MCF 10A (cell line): ENCODE results near the gene PTPRG. TPM values are rescaled to one million over a fixed set of nuclear protein-coding genes. Genes with fewer than 3 reads are reported as not detected.

Experiments
- BruUV-seq: library from RNA; stranded (reverse); fragments of 400-500 nt; replicated peaks from 2 replicates; lab custom pipeline; 2021; lab: Mats Ljungman, UMichigan
- CTCF ChIA-PET: fragments of 300-600 bp; sonication (Branson Sonifier 250); formaldehyde crosslinking; extraction: SDS; loops from one replicate; lab custom pipeline; 2021; ENCODE audit warnings: antibody characterized with exemption, inconsistent platforms; lab: Yijun Ruan, JAX
- POLR2A ChIA-PET: fragments of 300-600, 350-650 bp; sonication (Branson Sonifier 250); formaldehyde crosslinking; extraction: SDS; loops from one replicate; lab custom pipeline; 2020; ENCODE audit warnings: antibody characterized with exemption, inconsistent platforms; lab: Yijun Ruan, JAX
- DNase-seq: peaks from one replicate; pipeline ENCODE4 v3.0.0-alpha.2; 2018; ENCODE audit not compliant: unreplicated experiment
- H3K27ac Mint-ChIP-seq: one replicate; pipeline ENCODE4 v1.8.0; 2022; ENCODE audit warnings: mild to moderate bottlenecking, low read depth, mixed read lengths; ENCODE audit not compliant: unreplicated experiment
- H3K27me3 Mint-ChIP-seq: one replicate; pipeline ENCODE4 v1.8.0; 2022; ENCODE audit warnings: mixed read lengths; ENCODE audit not compliant: insufficient read depth, unreplicated experiment
- H3K36me3 Mint-ChIP-seq: one replicate; pipeline ENCODE4 v1.8.0; 2022; ENCODE audit warnings: mild to moderate bottlenecking, moderate library complexity, mixed read lengths; ENCODE audit not compliant: insufficient read depth, unreplicated experiment
- H3K4me1 Mint-ChIP-seq: one replicate; pipeline ENCODE4 v1.8.0; 2022; ENCODE audit warnings: mixed read lengths; ENCODE audit not compliant: insufficient read depth, unreplicated experiment
- H3K4me3 Mint-ChIP-seq: one replicate; pipeline ENCODE4 v1.8.0; 2022; ENCODE audit warnings: mild to moderate bottlenecking, moderate library complexity, mixed read lengths; ENCODE audit not compliant: unreplicated experiment
- H3K9me3 Mint-ChIP-seq: one replicate; pipeline ENCODE4 v1.8.0; 2022; ENCODE audit warnings: mixed read lengths; ENCODE audit not compliant: unreplicated experiment
- CTCF ChIP-seq: fragments of 200-600 bp; IDR thresholded peaks from one replicate; pipeline ENCODE4 v1.8.0; 2022; ENCODE audit warnings: antibody characterized with exemption, mild to moderate bottlenecking; ENCODE audit not compliant: unreplicated experiment
- intact Hi-C: fragments of 100-400 bp; cut with micrococcal nuclease; formaldehyde crosslinking; loops from 2 replicates; pipeline ENCODE4 v1.14.1; 2022
- total RNA-seq: library from RNA; stranded (reverse); gene quantifications from 2 replicates; pipeline ENCODE4 v1.2.3, GENCODE V29; 2022

Gene PTPRG
- total RNA-seq, 1 experiment from 2014 or later, result 54.5 TPM

- Mint-ChIP-seq H3K4me1 (peaks cover 11% of the 10 kb centered on the region), H3K36me3 (no peaks in the 10 kb centered on the region), H3K4me3 (no peak overlapping the region), H3K9me3 (no peaks in the 10 kb centered on the region), H3K27ac (no peak overlapping the region), H3K27me3 (no peaks in the 10 kb centered on the region)
- no peak for TF ChIP-seq CTCF
- intact Hi-C loops, result no loop called here
- no peak for DNase-seq
- ChIA-PET CTCF (interaction anchor here (0.6 to 4.8 kb wide), 2 partner anchors 157 to 325 kb away, joined by 3 to 34 read pairs; no protein-coding TSS in a partner anchor), POLR2A (interaction anchor here (1.5 kb wide), 1 partner anchor 13 kb away, joined by 3 read pairs; no protein-coding TSS in a partner anchor)
- BruUV-seq, result no TSS peak
Observed at GRCh38 chr3:61863579-61863978, 302.2 kb downstream of the PTPRG start.

- ChIA-PET POLR2A (interaction anchor here (1.5 kb wide), 1 partner anchor 11 kb away, joined by 3 read pairs; no protein-coding TSS in a partner anchor), CTCF (interaction anchor here (0.6 to 4.8 kb wide), 6 partner anchors 11 to 867 kb away, joined by 3 to 34 read pairs (median 4); no protein-coding TSS in a partner anchor)
- Mint-ChIP-seq H3K36me3 (no peaks in the 10 kb centered on the region), H3K4me1 (peaks cover 12% of the 10 kb centered on the region), H3K27ac (no peak overlapping the region), H3K4me3 (no peak overlapping the region), H3K27me3 (no peaks in the 10 kb centered on the region), H3K9me3 (no peaks in the 10 kb centered on the region)
- no peak for TF ChIP-seq CTCF
- no TSS peak for BruUV-seq
- no peak for DNase-seq
- intact Hi-C loops, result no loop called here
Observed at GRCh38 chr3:61864886-61865285, 303.5 kb downstream of the PTPRG start.

- H3K4me3 Mint-ChIP-seq, result no peak overlapping the region
- no peak for TF ChIP-seq CTCF
- H3K27ac Mint-ChIP-seq, result no peak overlapping the region
- no peaks in the 10 kb centered on the region for H3K27me3 Mint-ChIP-seq
- DNase-seq, result no peak
- ChIA-PET CTCF (interaction anchor here (0.6 to 1.7 kb wide), 4 partner anchors 27 to 323 kb away, joined by 3 to 4 read pairs (median 4); no protein-coding TSS in a partner anchor), POLR2A (no interaction called here)
- BruUV-seq, result no TSS peak
- intact Hi-C loops, result no loop called here
- no peaks in the 10 kb centered on the region for H3K9me3 Mint-ChIP-seq
- H3K4me1 Mint-ChIP-seq, result peaks cover 12% of the 10 kb centered on the region
- no peaks in the 10 kb centered on the region for H3K36me3 Mint-ChIP-seq
Observed at GRCh38 chr3:61865466-61866152, 304.2 kb downstream of the PTPRG start.

GRCh38 chr3:61866153-61866542 is 304.8 kb downstream of the PTPRG start:
- ChIA-PET POLR2A (no interaction called here), CTCF (interaction anchor here (1.6 to 2.7 kb wide), 2 partner anchors 8 to 335 kb away, joined by 4 to 16 read pairs; no protein-coding TSS in a partner anchor)
- intact Hi-C loops, result no loop called here
- Mint-ChIP-seq H3K27me3 (no peaks in the 10 kb centered on the region), H3K27ac (no peak overlapping the region), H3K4me1 (peaks cover 12% of the 10 kb centered on the region), H3K9me3 (no peaks in the 10 kb centered on the region), H3K4me3 (no peak overlapping the region), H3K36me3 (no peaks in the 10 kb centered on the region)
- no peak for DNase-seq
- no TSS peak for BruUV-seq
- TF ChIP-seq CTCF, result no peak
